ENCODE data around the gene FIZ1.

DNA sequence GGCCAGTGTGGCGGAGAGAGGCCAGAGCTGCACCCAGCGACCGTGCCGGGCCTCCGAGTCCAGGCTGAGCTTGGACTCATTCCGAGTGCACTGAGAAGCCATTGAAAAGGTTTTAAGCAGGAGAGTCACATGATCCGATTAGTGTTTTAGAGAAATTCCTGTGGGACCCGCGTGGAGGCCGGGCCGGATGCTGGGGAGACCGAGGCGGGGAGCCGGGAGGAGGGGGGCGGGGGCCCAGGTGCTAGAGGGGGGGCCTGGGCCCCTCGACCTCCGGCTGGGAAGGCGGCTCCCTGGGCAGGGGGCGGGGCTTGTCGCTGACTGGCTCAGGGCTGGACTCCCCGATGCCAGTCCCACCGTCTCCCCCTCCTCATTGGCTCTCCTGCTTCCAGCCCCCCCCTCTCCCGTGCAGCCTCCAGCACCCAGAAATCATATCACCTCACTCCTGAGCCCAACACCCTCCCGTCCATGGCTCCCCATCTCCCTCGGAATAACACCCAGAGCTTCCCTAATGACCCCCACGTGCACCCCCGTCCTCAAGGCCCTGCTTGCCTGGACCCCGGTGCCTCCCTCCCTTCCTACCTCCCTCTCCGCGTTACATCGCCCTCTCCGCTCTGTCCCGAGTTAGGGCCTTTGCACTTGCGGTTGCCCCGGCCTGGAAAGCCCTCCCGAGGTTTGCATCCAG is 13.5 kb downstream of the FIZ1 start:
- peak in 1 of 2 donors; percentile 20 for TF ChIP-seq POLR2A (IDR thresholded peaks at IDR 0.05)
- TF ChIP-seq, protein P1, sequence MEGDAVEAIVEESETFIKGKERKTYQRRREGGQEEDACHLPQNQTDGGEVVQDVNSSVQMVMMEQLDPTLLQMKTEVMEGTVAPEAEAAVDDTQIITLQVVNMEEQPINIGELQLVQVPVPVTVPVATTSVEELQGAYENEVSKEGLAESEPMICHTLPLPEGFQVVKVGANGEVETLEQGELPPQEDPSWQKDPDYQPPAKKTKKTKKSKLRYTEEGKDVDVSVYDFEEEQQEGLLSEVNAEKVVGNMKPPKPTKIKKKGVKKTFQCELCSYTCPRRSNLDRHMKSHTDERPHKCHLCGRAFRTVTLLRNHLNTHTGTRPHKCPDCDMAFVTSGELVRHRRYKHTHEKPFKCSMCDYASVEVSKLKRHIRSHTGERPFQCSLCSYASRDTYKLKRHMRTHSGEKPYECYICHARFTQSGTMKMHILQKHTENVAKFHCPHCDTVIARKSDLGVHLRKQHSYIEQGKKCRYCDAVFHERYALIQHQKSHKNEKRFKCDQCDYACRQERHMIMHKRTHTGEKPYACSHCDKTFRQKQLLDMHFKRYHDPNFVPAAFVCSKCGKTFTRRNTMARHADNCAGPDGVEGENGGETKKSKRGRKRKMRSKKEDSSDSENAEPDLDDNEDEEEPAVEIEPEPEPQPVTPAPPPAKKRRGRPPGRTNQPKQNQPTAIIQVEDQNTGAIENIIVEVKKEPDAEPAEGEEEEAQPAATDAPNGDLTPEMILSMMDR (IDR thresholded peaks at IDR 0.05) = no peak

Data from thyroid gland (tissue), 4 donors.